ENCODE measurements around the gene FNBP1. TPM values are rescaled to one million over a fixed set of nuclear protein-coding genes. Genes with fewer than 3 reads are reported as not detected.

The FNBP1 gene
- total and polyA plus RNA-seq, 10 of the 15 experiments (the other 5 are each of a cell fraction or from before 2014, with no cell fraction given) = 64.5 to 353 (median 179) TPM

- no peak for TF ChIP-seq HCFC1 (IDR thresholded peaks at IDR 0.05; ENCODE audit: low read length)
- TF ChIP-seq ZNF687 (IDR thresholded peaks at IDR 0.05) = peak; percentile 22; the same call in 1 of the 2 replicates
- no peak for TF ChIP-seq BMI1 (IDR thresholded peaks at IDR 0.05; ENCODE audit: borderline replicate concordance)
- TF ChIP-seq SP1 (IDR thresholded peaks at IDR 0.05; ENCODE audit: low read depth, low read length) = no peak
- no peak for TF ChIP-seq NFIC (IDR thresholded peaks at IDR 0.05; ENCODE audit: low read depth, low read length)
- TF ChIP-seq STAT3 (IDR thresholded peaks at IDR 0.05; ENCODE audit: low read depth, low read length) = no peak
- no peak for TF ChIP-seq KLF5 (IDR thresholded peaks at IDR 0.05; ENCODE audit: partially characterized antibody)
- TF ChIP-seq SMARCA5 (IDR thresholded peaks at IDR 0.05) = peak; percentile 47; the same call in 1 of the 2 replicates
- no peak for TF ChIP-seq BCLAF1 (IDR thresholded peaks at IDR 0.05)
- no peak for TF ChIP-seq NR2F1 (conservative IDR thresholded peaks at IDR 0.05)
- no peak for TF ChIP-seq MTA3 (IDR thresholded peaks at IDR 0.05; ENCODE audit: borderline replicate concordance, low read length)
- no peak for TF ChIP-seq IKZF1 (conservative IDR thresholded peaks at IDR 0.05)
- TF ChIP-seq PAX5 (IDR thresholded peaks at IDR 0.05; ENCODE audit: borderline replicate concordance, low read depth, low read length) = no peak
Measured at GRCh38 chr9:130022566-130023143, 20.3 kb downstream of the FNBP1 start (continued).
